GM21619 (cell line): ENCODE results near the gene HMGCS2.
A peak's percentile ranks its signal among the peaks of the same experiment; 100 is the strongest.

Experiments used
- ATAC-seq: cut with Tn5 transposase; IDR thresholded peaks from one replicate; pipeline ENCODE4 v1.9.1; 2021; ENCODE audit not compliant: unreplicated experiment

Gene HMGCS2

GRCh38 chr1:119768778-119769177 lies at the start of gene HMGCS2:
Gene HMGCS2 (minus strand): TSS chr1:119768905. CDS start chr1:119768844, 61 bp downstream.
- no peak for ATAC-seq

- ATAC-seq: no peak
Measured at GRCh38 chr1:119818181-119818580, 49.5 kb upstream of the HMGCS2 start.

GRCh38 chr1:119816407-119816806 lies 47.7 kb upstream of the HMGCS2 start:
- ATAC-seq: no peak

GRCh38 chr1:119815928-119816327 lies 47.2 kb upstream of the HMGCS2 start:
- no peak for ATAC-seq

GRCh38 chr1:119815361-119815760 lies 46.7 kb upstream of the HMGCS2 start:
- no peak for ATAC-seq

GRCh38 chr1:119814288-119814687 lies 45.6 kb upstream of the HMGCS2 start:
- ATAC-seq: no peak

GRCh38 chr1:119811985-119812557 lies 43.4 kb upstream of the HMGCS2 start:
- ATAC-seq: no peak

GRCh38 chr1:119811387-119811786 lies 42.7 kb upstream of the HMGCS2 start, which contains the start of gene REG4:
Gene REG4 (minus strand): TSS chr1:119811460. CDS start chr1:119808769, 2,691 bp downstream.
- no peak for ATAC-seq

GRCh38 chr1:119808972-119809550 lies 40.4 kb upstream of the HMGCS2 start:
- peak; percentile 80 for ATAC-seq

GRCh38 chr1:119808491-119808890 lies 39.8 kb upstream of the HMGCS2 start:
- ATAC-seq: no peak

GRCh38 chr1:119806489-119806888 lies 37.8 kb upstream of the HMGCS2 start:
- ATAC-seq: no peak

- no peak for ATAC-seq
Measured at GRCh38 chr1:119805746-119806145, 37.0 kb upstream of the HMGCS2 start.

GRCh38 chr1:119805247-119805646 lies 36.5 kb upstream of the HMGCS2 start:
- ATAC-seq: no peak

- ATAC-seq: no peak
Measured at GRCh38 chr1:119799599-119800177, 31.0 kb upstream of the HMGCS2 start.

GRCh38 chr1:119799003-119799402 lies 30.3 kb upstream of the HMGCS2 start:
- ATAC-seq: no peak

- ATAC-seq: no peak
Measured at GRCh38 chr1:119797606-119798005, 28.9 kb upstream of the HMGCS2 start.

GRCh38 chr1:119797162-119797561 lies 28.5 kb upstream of the HMGCS2 start:
- no peak for ATAC-seq

- no peak for ATAC-seq
Measured at GRCh38 chr1:119795261-119796200, 26.8 kb upstream of the HMGCS2 start.

GRCh38 chr1:119794876-119795240 lies 26.2 kb upstream of the HMGCS2 start:
- ATAC-seq: no peak

- ATAC-seq: no peak
Measured at GRCh38 chr1:119794230-119794875, 25.6 kb upstream of the HMGCS2 start.

GRCh38 chr1:119791377-119791776 lies 22.7 kb upstream of the HMGCS2 start:
- ATAC-seq: no peak
